ENCODE results near the gene ATP10D. TPM values are rescaled to one million over a fixed set of nuclear protein-coding genes. Genes with fewer than 3 reads are reported as not detected.

ATP10D gene
- total and polyA plus RNA-seq, 3 donors from 2014 or later = 7.1 to 14.6 (median 7.9) TPM

GRCh38 chr4:47468706-47469365, 16.2 kb upstream of the ATP10D start:
- no peaks in the 10 kb centered on the region for H3K9me3 ChIP-seq
- H3K4me3 ChIP-seq = no peak overlapping the region
- intact Hi-C loops (cut with DNase I; ENCODE audit: low total_unique reads) = no loop called here
- H3K4me1 ChIP-seq = no peaks in the 10 kb centered on the region
- no peaks in the 10 kb centered on the region for H3K27me3 ChIP-seq
- 75 to 79% methylated on average over 6 of the region's 6 CpGs for WGBS, 2 donors
- H3K36me3 ChIP-seq (ENCODE audit: low read depth, missing control alignments) = no peaks in the 10 kb centered on the region
- H3K27ac ChIP-seq = no peak overlapping the region
- TF ChIP-seq POLR2A (IDR thresholded peaks at IDR 0.05) = no peak
- no peak for DNase-seq

GRCh38 chr4:47469951-47470350, 15.1 kb upstream of the ATP10D start:
- intact Hi-C loops (cut with DNase I; ENCODE audit: low total_unique reads) = no loop called here

GRCh38 chr4:47471064-47471463, 14.0 kb upstream of the ATP10D start:
- DNase-seq = no peak
- intact Hi-C loops (cut with DNase I; ENCODE audit: low total_unique reads) = no loop called here
- no peaks in the 10 kb centered on the region for H3K27me3 ChIP-seq
- TF ChIP-seq CTCF (IDR thresholded peaks at IDR 0.05) (no peak), POLR2A (IDR thresholded peaks at IDR 0.05) (no peak)
- H3K4me3 ChIP-seq = no peak overlapping the region
- no peaks in the 10 kb centered on the region for H3K9me3 ChIP-seq
- H3K36me3 ChIP-seq (ENCODE audit: low read depth, missing control alignments) = no peaks in the 10 kb centered on the region
- H3K4me1 ChIP-seq = no peaks in the 10 kb centered on the region
- no peak overlapping the region for H3K27ac ChIP-seq
- WGBS, 2 donors = 69 to 72% methylated on average over 4 of the region's 4 CpGs

More at GRCh38 chr4:47469951-47470350, 15.1 kb upstream of the ATP10D start:
- H3K9me3 ChIP-seq = no peaks in the 10 kb centered on the region
- DNase-seq = no peak
- no peak overlapping the region for H3K4me3 ChIP-seq
- 91 to 93% methylated on average over 3 of the region's 3 CpGs for WGBS, 2 donors
- TF ChIP-seq CTCF (IDR thresholded peaks at IDR 0.05) = no peak
- TF ChIP-seq POLR2A (IDR thresholded peaks at IDR 0.05) = no peak
- H3K4me1 ChIP-seq = no peaks in the 10 kb centered on the region
- H3K27me3 ChIP-seq = no peaks in the 10 kb centered on the region
- no peaks in the 10 kb centered on the region for H3K36me3 ChIP-seq (ENCODE audit: low read depth, missing control alignments)
- H3K27ac ChIP-seq = no peak overlapping the region

GRCh38 chr4:47471591-47471990, 13.5 kb upstream of the ATP10D start:
- intact Hi-C loops (cut with DNase I; ENCODE audit: low total_unique reads) = no loop called here
- Histone ChIP-seq H3K4me1 (no peaks in the 10 kb centered on the region), H3K36me3 (ENCODE audit: low read depth, missing control alignments) (no peaks in the 10 kb centered on the region), H3K4me3 (no peak overlapping the region), H3K27ac (no peak overlapping the region), H3K27me3 (no peaks in the 10 kb centered on the region), H3K9me3 (no peaks in the 10 kb centered on the region)
- WGBS, 2 donors = 93 to 98% methylated on average over 2 of the region's 2 CpGs
- DNase-seq = no peak
- TF ChIP-seq POLR2A (IDR thresholded peaks at IDR 0.05) (no peak), CTCF (IDR thresholded peaks at IDR 0.05) (no peak)

- no peak for DNase-seq
Observed at GRCh38 chr4:47473141-47473750, 11.8 kb upstream of the ATP10D start.

More at GRCh38 chr4:47473141-47473750, 11.8 kb upstream of the ATP10D start:
- Histone ChIP-seq H3K27ac (no peak overlapping the region), H3K4me3 (no peak overlapping the region), H3K27me3 (no peaks in the 10 kb centered on the region), H3K4me1 (no peaks in the 10 kb centered on the region), H3K9me3 (no peaks in the 10 kb centered on the region), H3K36me3 (ENCODE audit: low read depth, missing control alignments) (no peaks in the 10 kb centered on the region)
- 93 to 95% methylated on average over 3 of the region's 3 CpGs for WGBS, 2 donors
- intact Hi-C loops (cut with DNase I; ENCODE audit: low total_unique reads) = no loop called here
- TF ChIP-seq CTCF (IDR thresholded peaks at IDR 0.05) (no peak), POLR2A (IDR thresholded peaks at IDR 0.05) (no peak)

Data from testis (tissue), 3 donors.